ENCODE data around the gene EHF. TPM values are rescaled to one million over a fixed set of nuclear protein-coding genes. Genes with fewer than 3 reads are reported as not detected.
A peak's percentile ranks its signal among the peaks of the same experiment; 100 is the strongest.

EHF gene
- total RNA-seq, 2 donors from 2014 or later: 164 to 332 TPM

DNA sequence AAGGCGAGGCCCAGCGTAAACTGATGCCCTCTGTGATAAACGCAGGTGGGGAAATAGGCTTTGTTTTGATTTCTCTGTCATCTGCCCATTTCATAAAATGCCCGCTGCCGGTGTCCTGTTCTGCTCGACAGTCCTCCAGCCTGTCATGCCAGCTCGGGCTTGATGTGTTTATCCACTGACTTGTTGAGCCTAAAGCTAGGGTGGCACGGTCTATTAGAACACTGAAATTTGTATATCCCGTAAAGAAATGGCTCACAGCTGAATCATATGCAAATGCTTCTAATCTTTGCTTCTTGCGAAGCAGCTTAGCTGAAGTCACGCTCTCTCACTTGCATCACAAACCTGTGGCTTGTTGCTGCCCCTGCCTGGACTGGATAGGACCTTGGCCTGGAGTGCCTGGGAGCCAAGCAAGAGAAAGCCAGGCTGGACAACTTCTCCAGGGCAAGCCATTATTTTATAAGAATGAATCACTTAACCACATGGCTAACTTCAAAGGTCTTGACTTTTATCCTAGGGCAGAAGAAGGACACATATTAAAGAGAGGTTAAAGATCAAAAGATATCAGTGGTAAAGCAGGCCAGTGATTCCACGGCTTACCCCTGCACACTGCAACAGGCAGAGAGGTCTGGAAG is 33.1 kb downstream of the EHF start:
- peak; percentile 87 for DNase-seq (ENCODE audit: low spot score)
- no peak overlapping the region for H3K4me3 ChIP-seq
- H3K36me3 ChIP-seq: peaks cover 0 to 2% of the 10 kb centered on the region in 2 donors
- no peaks in the 10 kb centered on the region for H3K9me3 ChIP-seq
- H3K4me1 ChIP-seq (replicated peaks): peaks cover 33% of the 10 kb centered on the region
- TF ChIP-seq POLR2AphosphoS5 (IDR thresholded peaks at IDR 0.05) (peak; percentile 72), POLR2A (IDR thresholded peaks at IDR 0.05) (no peak)
- TF ChIP-seq, protein P1, sequence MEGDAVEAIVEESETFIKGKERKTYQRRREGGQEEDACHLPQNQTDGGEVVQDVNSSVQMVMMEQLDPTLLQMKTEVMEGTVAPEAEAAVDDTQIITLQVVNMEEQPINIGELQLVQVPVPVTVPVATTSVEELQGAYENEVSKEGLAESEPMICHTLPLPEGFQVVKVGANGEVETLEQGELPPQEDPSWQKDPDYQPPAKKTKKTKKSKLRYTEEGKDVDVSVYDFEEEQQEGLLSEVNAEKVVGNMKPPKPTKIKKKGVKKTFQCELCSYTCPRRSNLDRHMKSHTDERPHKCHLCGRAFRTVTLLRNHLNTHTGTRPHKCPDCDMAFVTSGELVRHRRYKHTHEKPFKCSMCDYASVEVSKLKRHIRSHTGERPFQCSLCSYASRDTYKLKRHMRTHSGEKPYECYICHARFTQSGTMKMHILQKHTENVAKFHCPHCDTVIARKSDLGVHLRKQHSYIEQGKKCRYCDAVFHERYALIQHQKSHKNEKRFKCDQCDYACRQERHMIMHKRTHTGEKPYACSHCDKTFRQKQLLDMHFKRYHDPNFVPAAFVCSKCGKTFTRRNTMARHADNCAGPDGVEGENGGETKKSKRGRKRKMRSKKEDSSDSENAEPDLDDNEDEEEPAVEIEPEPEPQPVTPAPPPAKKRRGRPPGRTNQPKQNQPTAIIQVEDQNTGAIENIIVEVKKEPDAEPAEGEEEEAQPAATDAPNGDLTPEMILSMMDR (IDR thresholded peaks at IDR 0.05): no peak
- intact Hi-C loops (cut with DNase I): no loop called here
- H3K27me3 ChIP-seq (replicated peaks; ENCODE audit: insufficient read depth): no peaks in the 10 kb centered on the region
- WGBS: 47% methylated on average over 12 of the region's 12 CpGs
- H3K27ac ChIP-seq: peak overlapping the region; percentile 81 to 90

DNA sequence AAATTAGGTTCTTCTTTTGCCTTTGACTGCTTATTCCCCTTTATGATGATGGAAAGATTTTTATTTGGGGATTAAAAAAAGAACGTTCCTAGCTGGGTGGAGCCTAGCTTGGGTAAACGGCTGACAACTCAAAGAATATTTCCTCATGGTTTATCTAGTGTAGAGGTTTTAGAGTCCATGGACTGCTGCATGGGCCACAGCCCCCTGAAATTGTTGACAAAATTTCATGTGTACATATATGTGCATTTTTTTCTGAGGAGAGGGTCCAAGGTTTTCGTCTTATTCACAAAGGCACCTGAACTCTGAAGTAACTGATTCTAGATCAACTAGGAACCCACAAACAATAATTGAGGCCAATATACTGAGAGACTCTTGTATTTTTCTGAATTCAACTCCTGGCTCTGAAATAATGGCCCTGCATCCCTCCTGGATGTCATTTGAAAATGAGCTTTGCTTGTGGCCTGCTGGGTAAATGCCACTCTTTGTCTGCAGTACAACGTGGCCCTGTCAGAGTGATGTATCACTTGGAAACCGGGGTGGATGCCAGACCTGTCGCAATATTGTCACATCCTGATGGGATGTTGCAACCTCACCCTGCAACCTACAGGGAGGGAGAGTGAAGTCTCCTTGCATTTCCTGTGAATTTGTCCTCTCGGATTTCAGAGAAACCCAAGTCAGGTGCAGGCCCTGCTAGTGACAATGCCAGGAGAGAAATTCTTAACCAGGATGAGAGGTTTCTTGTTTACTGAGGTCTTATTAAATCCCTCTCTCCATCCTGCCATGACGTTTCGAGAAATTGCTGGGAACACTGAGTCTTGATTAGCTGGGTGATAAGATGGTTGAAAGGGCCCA is 33.8 kb downstream of the EHF start:
- intact Hi-C loops (cut with DNase I): no loop called here
- Histone ChIP-seq H3K9me3 (no peaks in the 10 kb centered on the region), H3K36me3 (peaks cover 0 to 2% of the 10 kb centered on the region in 2 donors), H3K27ac (peak overlapping the region; percentile 81 to 90), H3K4me3 (no peak overlapping the region), H3K27me3 (replicated peaks; ENCODE audit: insufficient read depth) (no peaks in the 10 kb centered on the region), H3K4me1 (replicated peaks) (peaks cover 31% of the 10 kb centered on the region)
- 25% methylated on average over 9 of the region's 9 CpGs for WGBS
- TF ChIP-seq, protein P1 (IDR thresholded peaks at IDR 0.05): peak in 1 of 4 experiments; percentile 23
- TF ChIP-seq POLR2AphosphoS5 (IDR thresholded peaks at IDR 0.05): peak; percentile 97
- TF ChIP-seq POLR2A (IDR thresholded peaks at IDR 0.05): no peak
- peak; percentile 97 for DNase-seq (ENCODE audit: low spot score)

DNA sequence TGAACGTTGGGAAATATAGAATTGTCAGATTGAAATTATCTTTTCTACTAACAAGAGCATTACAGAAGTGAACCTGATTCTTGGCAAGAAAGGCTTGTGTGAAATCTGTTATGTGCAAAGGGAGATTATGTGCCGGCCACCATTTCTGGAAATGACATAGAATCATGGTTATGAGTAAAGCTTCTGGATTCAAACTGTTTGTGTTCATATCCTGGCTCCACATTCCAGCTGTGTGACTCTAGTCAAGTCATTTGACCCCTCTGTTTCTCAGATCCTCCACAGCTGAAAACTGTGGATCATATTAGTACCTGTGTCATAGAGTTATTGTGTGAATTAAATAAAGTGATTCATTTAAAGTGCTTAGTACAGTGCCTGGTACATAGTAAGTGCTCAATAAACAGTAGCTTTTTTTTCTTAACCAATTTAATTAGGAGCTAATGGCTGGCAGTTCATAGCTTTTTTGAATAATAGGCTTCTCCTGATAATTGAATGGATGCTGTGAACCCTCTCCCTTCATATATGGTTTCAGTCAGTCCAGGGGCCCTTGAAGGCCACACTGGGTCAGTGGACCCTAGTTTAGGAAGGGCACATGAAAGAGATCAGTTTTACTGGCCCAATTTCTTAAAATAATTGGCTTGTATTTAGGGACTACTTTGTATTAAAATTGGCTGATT is 34.6 kb downstream of the EHF start:
- DNase-seq (ENCODE audit: low spot score): no peak
- Histone ChIP-seq H3K4me3 (no peak overlapping the region), H3K27me3 (replicated peaks; ENCODE audit: insufficient read depth) (no peaks in the 10 kb centered on the region), H3K36me3 (peaks cover 0 to 2% of the 10 kb centered on the region in 2 donors), H3K4me1 (replicated peaks) (peaks cover 27% of the 10 kb centered on the region), H3K27ac (peak overlapping the region; percentile 81 to 90), H3K9me3 (no peaks in the 10 kb centered on the region)
- intact Hi-C loops (cut with DNase I): no loop called here
- TF ChIP-seq POLR2A (IDR thresholded peaks at IDR 0.05): no peak
- TF ChIP-seq, protein P1 (IDR thresholded peaks at IDR 0.05): no peak
- no peak for TF ChIP-seq POLR2AphosphoS5 (IDR thresholded peaks at IDR 0.05)
- 41% methylated on average over 2 of the region's 2 CpGs for WGBS

DNA sequence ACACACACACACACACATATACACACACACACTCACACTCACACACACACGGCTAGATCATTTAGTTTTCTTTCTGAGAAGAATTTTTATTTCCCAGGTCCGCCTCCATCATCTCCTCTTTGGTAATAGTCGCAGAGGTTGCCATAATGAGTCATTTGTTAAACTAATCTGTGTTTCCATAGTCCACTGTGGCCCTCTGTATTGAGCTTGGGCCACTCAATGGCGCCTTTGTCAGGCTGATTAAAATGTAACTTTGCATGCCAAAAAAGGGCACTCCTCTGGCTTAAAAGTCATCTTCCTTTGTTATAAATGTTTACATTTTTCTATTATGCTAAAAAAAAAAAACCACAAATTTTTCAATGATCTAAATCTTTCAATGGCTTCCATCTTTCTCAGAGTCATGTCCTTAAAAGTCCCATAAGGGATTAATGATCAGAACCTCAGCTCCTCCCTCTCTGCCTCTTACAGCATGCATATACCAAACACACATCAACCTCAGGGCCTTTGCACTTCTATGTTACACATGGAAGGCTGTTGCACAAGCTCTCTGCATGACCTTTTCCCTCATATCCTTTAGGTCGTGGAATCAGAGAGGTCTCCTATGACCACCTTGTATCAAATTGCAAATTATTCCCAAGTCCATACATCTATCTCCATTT is 35.3 kb downstream of the EHF start:
- TF ChIP-seq POLR2AphosphoS5 (IDR thresholded peaks at IDR 0.05): no peak
- TF ChIP-seq, protein P1 (IDR thresholded peaks at IDR 0.05): no peak
- no peak for TF ChIP-seq POLR2A (IDR thresholded peaks at IDR 0.05)
- Histone ChIP-seq H3K36me3 (peaks cover 0 to 2% of the 10 kb centered on the region in 2 donors), H3K4me3 (no peak overlapping the region), H3K27me3 (replicated peaks; ENCODE audit: insufficient read depth) (no peaks in the 10 kb centered on the region), H3K4me1 (replicated peaks) (peaks cover 26% of the 10 kb centered on the region), H3K27ac (peak overlapping the region; percentile 81 to 90), H3K9me3 (no peaks in the 10 kb centered on the region)
- DNase-seq (ENCODE audit: low spot score): no peak
- 81% methylated on average over 5 of the region's 5 CpGs for WGBS
- intact Hi-C loops (cut with DNase I): no loop called here

All from prostate gland (tissue), 2 donors.